Measurements from ENCODE around the gene PAPOLA. TPM values are rescaled to one million over a fixed set of nuclear protein-coding genes. Genes with fewer than 3 reads are reported as not detected.
A peak's percentile ranks its signal among the peaks of the same experiment; 100 is the strongest.
"Not testable (repeated sequence)": the region's sequence is repeated elsewhere in the genome, so short reads cannot be mapped to it uniquely, and the experiment has no call there.

Gene PAPOLA
- 204 and 210 TPM in 2 replicates for total RNA-seq

- DNase-seq = peak; percentile 99
- Mint-ChIP-seq H3K27me3 (peaks cover 17% of the 10 kb centered on the region), H3K27ac (peak within 1 kb of the TSS; percentile 99), H3K36me3 (ENCODE audit: low read depth) (peaks cover 26% of the 10 kb centered on the region), H3K4me3 (peak within 1 kb of the TSS; percentile 91), H3K4me1 (peaks cover 41% of the 10 kb centered on the region), H3K9me3 (no peaks in the 10 kb centered on the region)
- intact Hi-C loops (cut with micrococcal nuclease) = loop anchor here (1.0 to 10.0 kb wide), 5 partner anchors 35 to 967 kb away; partner anchors contain the start of genes ATG2B, GLRX5, GSKIP and VRK1
Observed at GRCh38 chr14:96501740-96502620, at the start of gene PAPOLA. TSS of gene PAPOLA (plus strand) at chr14:96502382. CDS start at chr14:96502593, 211 bp downstream.

GRCh38 chr14:96452684-96453083 is 49.5 kb upstream of the PAPOLA start:
- no peak overlapping the region for H3K4me3 Mint-ChIP-seq

GRCh38 chr14:96455588-96455987 is 46.6 kb upstream of the PAPOLA start:
- Mint-ChIP-seq H3K4me1 (no peaks in the 10 kb centered on the region), H3K27ac (no peak overlapping the region), H3K36me3 (ENCODE audit: low read depth) (no peaks in the 10 kb centered on the region), H3K9me3 (no peaks in the 10 kb centered on the region), H3K27me3 (peaks cover 4% of the 10 kb centered on the region), H3K4me3 (no peak overlapping the region)
- intact Hi-C loops (cut with micrococcal nuclease) = no loop called here
- DNase-seq = no peak

More at GRCh38 chr14:96452684-96453083, 49.5 kb upstream of the PAPOLA start:
- Mint-ChIP-seq H3K4me1 (no peaks in the 10 kb centered on the region), H3K27ac (no peak overlapping the region), H3K27me3 (no peaks in the 10 kb centered on the region), H3K9me3 (no peaks in the 10 kb centered on the region), H3K36me3 (ENCODE audit: low read depth) (no peaks in the 10 kb centered on the region)
- no peak for DNase-seq
- intact Hi-C loops (cut with micrococcal nuclease) = no loop called here

DNA sequence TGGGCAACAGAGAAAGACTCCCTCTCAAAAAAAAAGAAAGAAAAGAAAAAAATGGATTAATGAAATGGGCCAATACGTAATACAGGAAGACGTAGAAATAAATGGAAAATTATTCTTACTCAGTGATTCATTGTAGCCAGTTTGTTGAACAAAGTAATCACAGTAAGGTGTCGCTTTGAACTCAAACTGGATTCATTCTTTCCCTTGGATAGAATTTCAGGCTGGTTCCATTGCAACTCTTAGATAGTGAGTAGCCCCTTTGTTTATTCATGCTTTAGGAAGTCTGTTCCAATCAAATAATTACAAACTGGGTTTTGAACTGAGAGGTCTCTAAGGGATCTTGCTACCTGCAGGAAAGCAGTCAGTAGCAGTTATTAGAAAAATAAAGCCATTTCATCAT is 42.3 kb upstream of the PAPOLA start:
- Mint-ChIP-seq H3K27me3 (peaks cover 4% of the 10 kb centered on the region), H3K4me1 (peaks cover 2% of the 10 kb centered on the region), H3K9me3 (no peaks in the 10 kb centered on the region), H3K4me3 (no peak overlapping the region), H3K27ac (no peak overlapping the region), H3K36me3 (ENCODE audit: low read depth) (no peaks in the 10 kb centered on the region)
- intact Hi-C loops (cut with micrococcal nuclease) = no loop called here
- no peak for DNase-seq

DNA sequence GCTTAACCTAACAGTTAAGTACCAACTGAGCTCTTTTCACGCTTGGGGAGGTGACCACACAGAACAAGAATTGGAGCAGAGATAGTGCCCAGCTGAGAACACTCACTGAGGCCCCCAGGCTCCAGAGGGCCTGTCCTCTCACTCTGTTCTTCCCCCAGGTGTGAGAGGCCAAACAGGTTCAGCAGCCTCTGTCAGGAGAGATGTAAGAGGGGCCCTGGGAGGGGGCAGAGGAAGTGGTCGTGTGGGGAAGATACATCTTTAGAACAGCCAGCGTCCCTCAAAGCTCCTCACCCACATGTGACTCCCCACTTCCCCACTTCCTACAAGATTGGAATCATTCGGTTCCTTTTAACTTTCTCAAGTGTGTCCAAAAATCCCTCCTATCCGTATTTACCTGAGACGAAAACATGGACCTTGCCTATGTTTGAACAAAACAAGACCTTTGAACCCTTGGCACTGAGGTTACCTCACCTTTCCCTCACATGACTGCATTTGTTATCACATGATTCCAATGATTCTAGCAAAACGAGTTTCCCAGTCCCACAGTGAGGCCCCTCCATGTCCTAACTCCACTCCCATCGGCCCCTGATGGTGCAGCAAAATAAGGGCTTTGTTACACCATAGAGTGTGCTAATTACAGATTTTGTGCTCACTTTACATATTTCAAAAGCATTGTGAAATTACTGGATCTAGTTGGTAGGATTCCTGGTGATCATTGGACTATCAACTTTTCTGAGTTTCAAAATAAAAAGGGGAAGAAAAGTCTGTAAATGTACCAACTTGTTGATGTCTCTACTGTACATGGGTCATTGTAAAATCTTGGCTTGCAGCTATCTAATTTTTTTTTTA is 40.0 kb upstream of the PAPOLA start:
- H3K36me3 Mint-ChIP-seq (ENCODE audit: low read depth) = no peaks in the 10 kb centered on the region
- no peaks in the 10 kb centered on the region for H3K9me3 Mint-ChIP-seq
- H3K27me3 Mint-ChIP-seq = peaks cover 4% of the 10 kb centered on the region
- H3K4me3 Mint-ChIP-seq = no peak overlapping the region
- DNase-seq = no peak
- intact Hi-C loops (cut with micrococcal nuclease) = no loop called here
- peaks cover 2% of the 10 kb centered on the region for H3K4me1 Mint-ChIP-seq
- H3K27ac Mint-ChIP-seq = no peak overlapping the region

GRCh38 chr14:96464136-96464535 is 38.0 kb upstream of the PAPOLA start:
- H3K4me1 Mint-ChIP-seq = peaks cover 2% of the 10 kb centered on the region
- DNase-seq = no peak
- no peak overlapping the region for H3K4me3 Mint-ChIP-seq
- H3K36me3 Mint-ChIP-seq (ENCODE audit: low read depth) = no peaks in the 10 kb centered on the region
- intact Hi-C loops (cut with micrococcal nuclease) = no loop called here
- peaks cover 2% of the 10 kb centered on the region for H3K27me3 Mint-ChIP-seq
- H3K27ac Mint-ChIP-seq = no peak overlapping the region
- H3K9me3 Mint-ChIP-seq = no peaks in the 10 kb centered on the region

GRCh38 chr14:96466918-96467317 is 35.3 kb upstream of the PAPOLA start:
- Mint-ChIP-seq H3K9me3 (no peaks in the 10 kb centered on the region), H3K27me3 (peaks cover 2% of the 10 kb centered on the region)

GRCh38 chr14:96470331-96470730 is 31.9 kb upstream of the PAPOLA start:
- Mint-ChIP-seq H3K27me3 (peaks cover 6% of the 10 kb centered on the region), H3K36me3 (ENCODE audit: low read depth) (no peaks in the 10 kb centered on the region), H3K27ac (no peak overlapping the region), H3K4me1 (no peaks in the 10 kb centered on the region), H3K4me3 (no peak overlapping the region), H3K9me3 (no peaks in the 10 kb centered on the region)
- DNase-seq = no peak
- intact Hi-C loops (cut with micrococcal nuclease) = no loop called here

More at GRCh38 chr14:96466918-96467317, 35.3 kb upstream of the PAPOLA start:
- Mint-ChIP-seq H3K4me1 (peaks cover under 1% of the 10 kb centered on the region), H3K27ac (no peak overlapping the region), H3K36me3 (ENCODE audit: low read depth) (no peaks in the 10 kb centered on the region), H3K4me3 (no peak overlapping the region)
- DNase-seq = no peak
- intact Hi-C loops (cut with micrococcal nuclease) = no loop called here

- H3K27me3 Mint-ChIP-seq; H3K4me1 Mint-ChIP-seq; H3K9me3 Mint-ChIP-seq; H3K27ac Mint-ChIP-seq; DNase-seq; intact Hi-C loops (cut with micrococcal nuclease); H3K4me3 Mint-ChIP-seq; H3K36me3 Mint-ChIP-seq (ENCODE audit: low read depth): not testable (repeated sequence)
Observed at GRCh38 chr14:96470967-96471366, 31.2 kb upstream of the PAPOLA start.

DNA sequence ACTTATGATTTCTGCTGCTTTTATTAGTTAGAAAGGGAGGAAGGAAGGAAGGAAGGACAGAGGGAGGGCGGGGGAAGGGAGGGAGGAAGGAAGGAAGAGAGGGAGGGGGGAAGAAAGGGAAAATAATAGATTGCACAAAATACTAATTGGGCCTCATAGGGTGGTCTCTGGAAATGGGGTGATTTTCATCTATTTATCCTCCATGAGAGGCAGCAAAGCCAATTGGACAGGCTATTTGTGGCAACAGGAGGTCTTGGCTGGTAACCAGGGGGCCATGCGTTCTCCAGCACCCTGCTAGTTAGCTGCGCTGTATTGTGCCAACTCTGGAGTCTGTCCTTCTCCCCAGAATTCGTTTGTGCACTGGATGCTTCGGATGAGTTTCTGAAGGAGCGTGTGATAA is 24.1 kb upstream of the PAPOLA start:
- no peak overlapping the region for H3K27ac Mint-ChIP-seq
- no peaks in the 10 kb centered on the region for H3K36me3 Mint-ChIP-seq (ENCODE audit: low read depth)
- H3K9me3 Mint-ChIP-seq = no peaks in the 10 kb centered on the region

GRCh38 chr14:96479435-96480146 is 22.6 kb upstream of the PAPOLA start:
- peaks cover 9% of the 10 kb centered on the region for H3K27me3 Mint-ChIP-seq
- intact Hi-C loops (cut with micrococcal nuclease) = no loop called here
- no peaks in the 10 kb centered on the region for H3K4me1 Mint-ChIP-seq
- H3K36me3 Mint-ChIP-seq (ENCODE audit: low read depth) = no peaks in the 10 kb centered on the region
- H3K27ac Mint-ChIP-seq = no peak overlapping the region
- DNase-seq = no peak
- no peak overlapping the region for H3K4me3 Mint-ChIP-seq
- H3K9me3 Mint-ChIP-seq = no peaks in the 10 kb centered on the region

More for the DNA sequence above, 24.1 kb upstream of the PAPOLA start:
- H3K27me3 Mint-ChIP-seq = peaks cover 8% of the 10 kb centered on the region
- DNase-seq = no peak
- no peaks in the 10 kb centered on the region for H3K4me1 Mint-ChIP-seq
- intact Hi-C loops (cut with micrococcal nuclease) = no loop called here
- H3K4me3 Mint-ChIP-seq = no peak overlapping the region

GRCh38 chr14:96481731-96482314 is 20.4 kb upstream of the PAPOLA start:
- Mint-ChIP-seq H3K27ac (no peak overlapping the region), H3K27me3 (peaks cover 13% of the 10 kb centered on the region), H3K4me3 (no peak overlapping the region), H3K4me1 (no peaks in the 10 kb centered on the region), H3K36me3 (ENCODE audit: low read depth) (no peaks in the 10 kb centered on the region), H3K9me3 (no peaks in the 10 kb centered on the region)
- intact Hi-C loops (cut with micrococcal nuclease) = no loop called here
- DNase-seq = no peak

GRCh38 chr14:96482986-96483385 is 19.2 kb upstream of the PAPOLA start:
- intact Hi-C loops (cut with micrococcal nuclease) = no loop called here
- Mint-ChIP-seq H3K27me3 (peaks cover 13% of the 10 kb centered on the region), H3K4me3 (no peak overlapping the region), H3K27ac (no peak overlapping the region), H3K36me3 (ENCODE audit: low read depth) (no peaks in the 10 kb centered on the region), H3K9me3 (no peaks in the 10 kb centered on the region), H3K4me1 (no peaks in the 10 kb centered on the region)
- no peak for DNase-seq

Data from activated CD4-positive, alpha-beta T cell treated with anti-CD3 and anti-CD28 coated beads, Interleukin-2, amount 10 ng/mL, durations not matched to agents 24 days and 14 days (primary cell).